Thoracic aorta (tissue), 2 donors: ENCODE data around the gene IQSEC1. TPM values are rescaled to one million over a fixed set of nuclear protein-coding genes. Genes with fewer than 3 reads are reported as not detected.
A peak's percentile ranks its signal among the peaks of the same experiment; 100 is the strongest.

Source experiments
- ATAC-seq: fragments of 150-250 bp; one replicate; pipeline ENCODE4 v1.8.0; 2017; ENCODE audit warnings: low read depth; ENCODE audit not compliant: insufficient number of reproducible peaks, low FRiP score
- DNase-seq: peaks from one replicate; pipeline ENCODE4 v3.0.0-alpha.2; 2020; ENCODE audit warnings: low spot score
- H3K27ac ChIP-seq, 2 donors: fragments of 200-600 bp; sonication (generic); 1 replicate in 1 of 2; 2 replicates in 1 of 2; pipeline ENCODE4 v1.5.1; 2016; ENCODE audit warnings: mild to moderate bottlenecking in 2 of 2, moderate library complexity in 2 of 2
- H3K27me3 ChIP-seq: fragments of 200-600 bp; sonication (generic); replicated peaks from 2 replicates; pipeline ENCODE4 v1.6.0; 2016; ENCODE audit warnings: mild to moderate bottlenecking; ENCODE audit not compliant: insufficient read depth
- H3K36me3 ChIP-seq: fragments of 200-600 bp; sonication (generic); one replicate; pipeline ENCODE4 v1.5.1; 2016
- H3K4me1 ChIP-seq, 2 donors: fragments of 200-600 bp; sonication (generic); 1 replicate in 1 of 2; 2 replicates in 1 of 2; pipeline versions ENCODE4 v1.5.1 to v1.6.0; 2016; ENCODE audit warnings: low read depth in 2 of 2, mild to moderate bottlenecking in 1 of 2; ENCODE audit not compliant: control insufficient read depth in 1 of 2
- H3K4me3 ChIP-seq: fragments of 200-600 bp; sonication (generic); 2 replicates; pipeline ENCODE4 v1.5.1; 2016; ENCODE audit warnings: mild to moderate bottlenecking
- H3K9me3 ChIP-seq: fragments of 200-600 bp; sonication (generic); 2 replicates; pipeline ENCODE4 v1.5.1; 2016
- CTCF ChIP-seq: fragments of 200-600 bp; sonication (generic); IDR thresholded peaks from one replicate; pipeline ENCODE4 v1.5.1; 2019; ENCODE audit warnings: antibody characterized with exemption
- total RNA-seq, 2 donors: library from RNA; depleted of rRNA; stranded (reverse); fragments of >200 nt; gene quantifications; one replicate each; pipeline versions ENCODE4 v1.1.0 to v1.2.3, GENCODE V29; 2016

Gene IQSEC1
- total RNA-seq, 2 donors from 2014 or later = 93.6 to 121 TPM

- H3K36me3 ChIP-seq = peaks cover 20% of the 10 kb centered on the region
Observed at GRCh38 chr3:12935023-12935860, 138.0 kb downstream of the IQSEC1 start.

GRCh38 chr3:12934431-12934830 lies 138.8 kb downstream of the IQSEC1 start:
- no peak for TF ChIP-seq CTCF
- ATAC-seq (peak; percentile 83), DNase-seq (peak; percentile 75)
- Histone ChIP-seq H3K27me3 (no peaks in the 10 kb centered on the region), H3K9me3 (no peaks in the 10 kb centered on the region), H3K4me3 (peak overlapping the region; percentile 49), H3K27ac (peak overlapping the region; percentile 83 to 90), H3K4me1 (peaks cover 45 to 81% of the 10 kb centered on the region in 2 donors), H3K36me3 (peaks cover 25% of the 10 kb centered on the region)

More at GRCh38 chr3:12935023-12935860, 138.0 kb downstream of the IQSEC1 start:
- no peak for DNase-seq
- Histone ChIP-seq H3K4me1 (peaks cover 45 to 89% of the 10 kb centered on the region in 2 donors), H3K27me3 (no peaks in the 10 kb centered on the region), H3K9me3 (no peaks in the 10 kb centered on the region), H3K4me3 (peak overlapping the region; percentile 49), H3K27ac (peak overlapping the region; percentile 83 to 90)
- no peak for TF ChIP-seq CTCF
- no peak for ATAC-seq

GRCh38 chr3:12933901-12934300 lies 139.3 kb downstream of the IQSEC1 start:
- no peaks in the 10 kb centered on the region for H3K9me3 ChIP-seq
- H3K27me3 ChIP-seq = no peaks in the 10 kb centered on the region
- no peak for TF ChIP-seq CTCF
- no peak for DNase-seq
- H3K27ac ChIP-seq = peak overlapping the region; percentile 71 to 90
- ATAC-seq = no peak
- no peak overlapping the region for H3K4me3 ChIP-seq
- H3K36me3 ChIP-seq = peaks cover 25% of the 10 kb centered on the region
- peaks cover 42 to 75% of the 10 kb centered on the region in 2 donors for H3K4me1 ChIP-seq

- ATAC-seq (no peak), DNase-seq (no peak)
- H3K27me3 ChIP-seq = no peaks in the 10 kb centered on the region
- H3K27ac ChIP-seq = peak overlapping the region; percentile 71 to 90
- TF ChIP-seq CTCF = no peak
- H3K9me3 ChIP-seq = no peaks in the 10 kb centered on the region
- peaks cover 33 to 64% of the 10 kb centered on the region in 2 donors for H3K4me1 ChIP-seq
- H3K4me3 ChIP-seq = no peak overlapping the region
- H3K36me3 ChIP-seq = peaks cover 25% of the 10 kb centered on the region
Observed at GRCh38 chr3:12932754-12933153, 140.5 kb downstream of the IQSEC1 start.

GRCh38 chr3:12932347-12932746 lies 140.9 kb downstream of the IQSEC1 start:
- TF ChIP-seq CTCF = no peak
- DNase-seq = no peak
- Histone ChIP-seq H3K4me1 (peaks cover 30 to 63% of the 10 kb centered on the region in 2 donors), H3K4me3 (no peak overlapping the region), H3K36me3 (peaks cover 25% of the 10 kb centered on the region), H3K27ac (peak overlapping the region; percentile 71 to 90), H3K9me3 (no peaks in the 10 kb centered on the region), H3K27me3 (no peaks in the 10 kb centered on the region)
- no peak for ATAC-seq
